Astrocyte of the spinal cord (primary cell): ENCODE measurements around the gene SLC18B1.

Experiments used
- DNase-seq: peaks from one replicate; pipeline ENCODE4 v3.0.0; 2011; ENCODE audit warnings: low read depth, low spot score
- H3K4me3 ChIP-seq: 2 replicates; pipeline ENCODE4 v1.5.1; 2011; ENCODE audit warnings: low read depth, mild to moderate bottlenecking, low read length, moderate library complexity
- in situ Hi-C: cut with HindIII; loops from 2 replicates; pipeline ENCODE4 v1.10.0; 2017; ENCODE audit warnings: low sequenced_read_pairs
- TF ChIP-seq, protein P1 (sequence below): IDR thresholded peaks from 2 replicates; pipeline ENCODE4 v1.5.1; 2012; ENCODE audit warnings: low read depth, mild to moderate bottlenecking, low read length, inconsistent platforms

The SLC18B1 gene

DNA sequence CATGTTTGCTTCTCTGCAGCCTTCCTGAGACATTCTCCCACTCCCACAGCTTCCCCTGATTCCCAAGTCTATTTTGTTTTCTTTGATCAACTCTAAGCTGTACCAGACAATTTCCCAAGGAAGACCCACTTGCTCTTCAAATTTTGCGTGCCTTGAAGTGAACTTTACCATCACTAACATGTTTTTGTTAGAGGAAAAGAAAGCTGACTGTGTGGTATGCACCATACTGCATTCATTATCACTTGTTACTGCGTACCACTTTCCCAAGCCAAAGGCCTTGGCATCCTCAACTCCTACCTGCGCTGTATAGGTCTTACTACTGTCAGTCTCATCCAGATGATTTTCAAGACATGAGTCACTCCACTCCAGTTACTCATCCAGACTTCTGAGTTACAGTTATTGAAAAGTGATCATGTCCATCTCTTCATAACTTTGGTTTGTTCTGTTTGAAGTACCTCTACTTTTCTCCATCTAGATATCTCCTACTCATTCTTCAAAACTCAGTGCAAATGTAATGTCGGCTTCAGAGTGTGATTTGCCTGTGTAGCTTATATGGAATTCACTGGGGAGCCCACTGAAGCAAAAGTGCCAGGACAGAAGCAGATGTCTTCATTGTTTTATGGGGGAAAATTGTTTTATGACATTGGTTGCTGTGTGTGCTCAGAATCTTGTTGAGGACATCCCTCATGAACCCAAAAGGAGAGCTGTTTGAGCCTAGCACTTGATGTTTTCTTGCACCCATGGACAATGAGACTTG lies 21.1 kb upstream of the SLC18B1 start:
- H3K4me3 ChIP-seq: no peak overlapping the region
- TF ChIP-seq, protein P1, sequence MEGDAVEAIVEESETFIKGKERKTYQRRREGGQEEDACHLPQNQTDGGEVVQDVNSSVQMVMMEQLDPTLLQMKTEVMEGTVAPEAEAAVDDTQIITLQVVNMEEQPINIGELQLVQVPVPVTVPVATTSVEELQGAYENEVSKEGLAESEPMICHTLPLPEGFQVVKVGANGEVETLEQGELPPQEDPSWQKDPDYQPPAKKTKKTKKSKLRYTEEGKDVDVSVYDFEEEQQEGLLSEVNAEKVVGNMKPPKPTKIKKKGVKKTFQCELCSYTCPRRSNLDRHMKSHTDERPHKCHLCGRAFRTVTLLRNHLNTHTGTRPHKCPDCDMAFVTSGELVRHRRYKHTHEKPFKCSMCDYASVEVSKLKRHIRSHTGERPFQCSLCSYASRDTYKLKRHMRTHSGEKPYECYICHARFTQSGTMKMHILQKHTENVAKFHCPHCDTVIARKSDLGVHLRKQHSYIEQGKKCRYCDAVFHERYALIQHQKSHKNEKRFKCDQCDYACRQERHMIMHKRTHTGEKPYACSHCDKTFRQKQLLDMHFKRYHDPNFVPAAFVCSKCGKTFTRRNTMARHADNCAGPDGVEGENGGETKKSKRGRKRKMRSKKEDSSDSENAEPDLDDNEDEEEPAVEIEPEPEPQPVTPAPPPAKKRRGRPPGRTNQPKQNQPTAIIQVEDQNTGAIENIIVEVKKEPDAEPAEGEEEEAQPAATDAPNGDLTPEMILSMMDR: no peak
- DNase-seq: no peak
- in situ Hi-C loops: no loop called here

DNA sequence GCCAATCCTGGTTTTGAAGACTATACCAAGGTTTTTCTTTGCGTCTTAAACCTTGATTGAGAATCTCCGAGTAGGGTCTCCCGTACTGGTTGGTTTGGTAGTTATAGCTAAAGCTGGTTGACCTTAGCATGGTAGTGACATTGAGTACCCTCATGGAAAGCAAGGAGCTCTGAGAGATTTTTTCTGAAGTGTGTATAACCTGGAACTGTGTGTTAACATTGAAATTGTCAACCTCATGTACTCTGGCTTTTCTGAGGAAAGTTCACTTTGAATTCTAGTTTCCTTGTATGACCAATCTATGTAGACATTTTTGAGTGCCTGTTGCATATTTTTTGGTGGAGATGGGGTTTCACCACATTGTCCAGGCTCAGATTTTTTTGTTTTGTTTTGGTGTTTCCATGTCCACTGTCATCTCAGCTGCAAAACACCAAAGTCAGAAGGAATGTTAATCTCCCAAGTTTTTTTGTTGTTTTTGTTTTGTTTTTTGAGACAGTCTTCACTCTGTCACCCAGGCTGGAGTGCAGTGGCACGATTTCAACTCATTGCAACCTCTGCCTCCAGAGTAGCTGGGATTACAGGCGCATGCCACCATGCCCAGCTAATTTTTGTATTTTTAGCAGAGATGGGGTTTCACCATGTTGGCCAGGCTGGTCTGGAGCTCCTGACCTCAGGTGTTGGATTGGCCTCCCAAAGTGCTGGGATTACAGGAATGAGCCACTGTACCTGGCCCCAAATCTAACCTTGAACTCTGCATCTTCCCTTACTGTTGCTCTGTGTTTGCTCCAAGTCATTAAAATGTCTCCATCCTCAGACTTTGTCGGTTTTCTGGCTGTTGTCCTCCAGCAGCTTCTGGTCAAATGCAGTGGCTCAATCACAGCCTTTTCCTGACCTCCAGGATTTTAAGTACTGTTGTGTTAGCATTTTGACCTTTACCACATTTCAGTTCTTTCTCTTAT lies 20.2 kb upstream of the SLC18B1 start:
- TF ChIP-seq, protein P1: no peak
- no peak for DNase-seq
- no peak overlapping the region for H3K4me3 ChIP-seq
- in situ Hi-C loops: no loop called here

DNA sequence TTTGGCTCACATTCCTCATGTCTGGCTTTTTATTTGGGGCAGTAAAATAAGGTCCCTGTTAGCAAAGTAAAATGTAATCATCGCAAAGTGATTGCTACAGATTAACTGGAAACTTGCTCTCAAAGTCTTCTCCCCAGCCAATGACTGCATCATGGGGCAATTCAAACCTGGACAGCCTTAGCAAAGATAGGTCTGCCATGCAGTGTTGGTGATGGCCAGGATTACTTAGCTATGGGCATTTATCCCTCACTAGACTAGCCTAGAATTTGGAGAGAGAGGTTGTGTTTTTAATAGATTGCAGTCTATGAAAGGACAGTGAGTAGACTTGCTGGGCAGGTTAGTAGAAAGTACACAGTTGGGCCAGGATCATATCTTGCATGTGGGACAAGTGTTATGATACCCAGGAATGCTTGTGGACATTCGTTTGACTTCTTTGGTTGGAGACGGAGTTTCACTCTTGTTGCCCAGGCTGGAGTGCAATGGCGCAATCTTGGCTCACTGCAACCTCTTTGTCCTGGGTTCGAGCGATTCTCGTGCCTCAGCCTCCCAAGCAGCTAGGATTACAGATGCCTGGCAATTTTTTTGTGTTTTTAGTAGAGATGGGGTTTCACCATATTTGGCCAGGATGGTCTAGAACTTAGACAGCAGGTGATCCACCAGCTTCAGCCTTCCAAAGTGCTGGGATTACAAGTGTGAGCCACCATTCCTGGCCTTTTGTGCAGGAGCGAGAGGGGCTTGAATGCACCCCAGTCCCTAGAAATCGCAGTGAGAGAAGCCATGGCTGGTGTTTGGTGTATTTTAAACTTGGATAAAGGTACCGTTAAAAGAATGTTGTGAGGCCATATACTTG lies 19.3 kb upstream of the SLC18B1 start:
- in situ Hi-C loops: no loop called here
- no peak for DNase-seq
- H3K4me3 ChIP-seq: no peak overlapping the region
- TF ChIP-seq, protein P1: no peak

DNA sequence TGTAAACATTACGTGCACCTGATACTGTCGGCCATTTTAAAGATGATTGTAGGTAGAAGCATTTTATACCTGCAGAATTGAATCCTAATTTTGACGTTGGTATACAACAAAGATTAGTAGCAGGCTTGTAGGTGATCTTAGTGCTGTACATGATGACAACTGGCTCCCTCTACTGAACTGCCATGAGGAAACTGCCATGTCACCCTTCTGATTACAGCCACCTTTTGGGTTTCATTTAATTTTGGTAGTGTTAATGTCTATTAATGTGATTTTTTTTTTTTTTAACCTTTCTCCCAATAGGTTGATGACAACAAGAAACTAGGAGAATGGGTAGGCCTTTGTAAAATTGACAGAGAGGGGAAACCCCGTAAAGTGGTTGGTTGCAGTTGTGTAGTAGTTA lies 18.2 kb upstream of the SLC18B1 start:
- H3K4me3 ChIP-seq: peak overlapping the region; percentile 100
- DNase-seq: no peak
- in situ Hi-C loops: no loop called here
- TF ChIP-seq, protein P1: no peak

DNA sequence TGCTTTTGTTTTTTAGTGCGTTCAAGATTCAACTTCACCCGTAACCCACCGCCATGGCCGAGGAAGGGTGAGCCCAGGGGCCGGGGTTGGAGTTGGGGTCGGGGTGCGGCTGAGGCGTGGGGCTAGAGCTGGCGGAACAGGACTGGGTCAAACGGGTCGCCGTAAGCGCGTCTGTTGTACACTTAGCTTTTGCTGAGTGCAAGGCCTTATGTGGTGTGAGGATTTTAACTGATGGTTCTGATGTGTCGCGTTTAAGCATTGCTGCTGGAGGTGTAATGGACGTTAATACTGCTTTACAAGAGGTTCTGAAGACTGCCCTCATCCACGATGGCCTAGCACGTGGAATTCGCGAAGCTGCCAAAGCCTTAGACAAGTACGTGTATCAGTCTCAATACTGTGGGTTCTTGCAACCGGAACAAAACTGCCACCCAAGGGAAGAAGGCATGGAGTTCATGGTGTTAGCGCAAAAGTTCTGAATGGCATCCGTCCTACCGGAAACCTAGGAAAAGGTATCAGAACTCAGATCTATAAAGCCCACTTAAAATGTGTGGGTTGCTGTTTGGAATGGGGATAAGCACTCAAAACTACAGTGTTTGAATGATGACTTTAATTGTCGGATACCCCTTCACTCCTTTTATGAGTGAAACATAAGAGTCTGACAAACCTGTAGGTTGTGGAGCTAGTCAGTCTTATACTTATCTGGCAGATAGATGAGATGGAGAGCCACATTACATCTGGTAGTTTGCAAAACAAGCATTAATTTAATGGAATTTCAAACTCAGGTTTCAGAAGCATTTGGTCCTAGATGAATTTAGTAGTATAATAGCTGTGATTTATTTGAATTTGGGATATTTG lies 16.5 kb upstream of the SLC18B1 start:
- no peak for DNase-seq

More for the DNA sequence above, 16.5 kb upstream of the SLC18B1 start:
- in situ Hi-C loops: no loop called here
- H3K4me3 ChIP-seq: peak overlapping the region; percentile 100
- TF ChIP-seq, protein P1: no peak
